Measurements from ENCODE around the gene VAV3. TPM values are rescaled to one million over a fixed set of nuclear protein-coding genes. Genes with fewer than 3 reads are reported as not detected.

VAV3 gene
- total and polyA plus RNA-seq, 9 of the 15 experiments (the other 6 are each of a cell fraction or from before 2014, with no cell fraction given) = not detected

- intact Hi-C loops (cut with micrococcal nuclease) = no loop called here
- Histone ChIP-seq H3K4me1 (replicated peaks in 1 of 2; ENCODE audit: control insufficient read depth in 2 of 2, insufficient read depth in 2 of 2, low read length in 2 of 2) (no peaks in the 10 kb centered on the region), H3K9me1 (ENCODE audit: control insufficient read depth, insufficient read depth, low read length) (no peaks in the 10 kb centered on the region), H3K36me3 (ENCODE audit: control insufficient read depth, insufficient read depth, low read length) (no peaks in the 10 kb centered on the region), H3K27ac (ENCODE audit: extremely low read depth, low read depth, low read length) (no peak overlapping the region), H3K27me3 (ENCODE audit: control insufficient read depth in 2 of 2, insufficient read depth in 2 of 2, low read length in 2 of 2) (no peaks in the 10 kb centered on the region), H3K4me3 (no peak overlapping the region), H4K20me1 (replicated peaks; ENCODE audit: control insufficient read depth, insufficient read depth, low read length) (no peaks in the 10 kb centered on the region), H3K9ac (ENCODE audit: insufficient read depth in 1 of 2, low read depth in 2 of 2, low read length in 2 of 2) (no peak overlapping the region), H3K79me2 (ENCODE audit: control insufficient read depth, insufficient read depth, low read length) (no peaks in the 10 kb centered on the region), H2AFZ (ENCODE audit: low read depth, low read length) (no peak overlapping the region), H3K4me2 (ENCODE audit: insufficient read depth, low read length) (no peak overlapping the region), H3K9me3 (replicated peaks; ENCODE audit: control insufficient read depth, insufficient read depth, low read depth, low read length) (no peaks in the 10 kb centered on the region)
- POLR2A ChIA-PET = interaction anchor here (0.6 kb wide), 2 partner anchors 14 to 353 kb away, joined by 3 to 4 read pairs; no protein-coding TSS in a partner anchor
- in situ Hi-C loops (cut with MboI) = loop anchor here (5.0 to 25.0 kb wide), 2 partner anchors 350 to 860 kb away; no protein-coding TSS in a partner anchor
- DNase-seq (ENCODE audit: extremely low read depth in 1 of 4, low spot score in 3 of 4) (no peak), FAIRE-seq (no peak), ATAC-seq (no peak)
- TF ChIP-seq ZNF57 (CRISPR knock-in tag; IDR thresholded peaks at IDR 0.05) = no peak
- no peak for TF ChIP-seq ZNF133 (CRISPR knock-in tag; IDR thresholded peaks at IDR 0.05)
- no peak for TF ChIP-seq U2AF1 (optimal IDR thresholded peaks at IDR 0.05; ENCODE audit: low read depth, low read length)
- TF ChIP-seq ZNF3 (CRISPR knock-in tag; IDR thresholded peaks at IDR 0.05) = no peak
- TF ChIP-seq ETS2 (tag; IDR thresholded peaks at IDR 0.05; ENCODE audit: borderline replicate concordance, poor library complexity, severe bottlenecking) = no peak
- TF ChIP-seq MCM7 (IDR thresholded peaks at IDR 0.05) = no peak
- no peak for TF ChIP-seq BRCA1 (IDR thresholded peaks at IDR 0.05)
- TF ChIP-seq BRCA1 (CRISPR knock-in tag; IDR thresholded peaks at IDR 0.05) = no peak
- no peak for TF ChIP-seq CBX5 (IDR thresholded peaks at IDR 0.05; ENCODE audit: borderline replicate concordance, low read depth)
- no peak for TF ChIP-seq THRB (CRISPR knock-in tag; conservative IDR thresholded peaks at IDR 0.05)
- TF ChIP-seq MXI1 (IDR thresholded peaks at IDR 0.05; ENCODE audit: low read depth, low read length) = no peak
- TF ChIP-seq TARDBP (IDR thresholded peaks at IDR 0.05) = no peak
- TF ChIP-seq MAFG (tag; conservative IDR thresholded peaks at IDR 0.05) = no peak
- TF ChIP-seq ZNF197 (CRISPR knock-in tag; IDR thresholded peaks at IDR 0.05; ENCODE audit: low read depth) = no peak
- no TSS peak for BruUV-seq (replicated peaks)
- 0% methylated on average over 4 of the region's 4 CpGs for WGBS (ENCODE audit: insufficient coverage, low coverage, missing lambda C conversion rate)
- CTCF ChIA-PET (ENCODE audit: low intra/inter-chr PET ratio) = interaction anchor here (0.6 kb wide), 1 partner anchor 702 kb away, joined by 3 read pairs; no protein-coding TSS in a partner anchor
Measured at GRCh38 chr1:107776900-107777663, 187.9 kb downstream of the VAV3 start.
